ENCODE results near the gene OPA1. TPM values are rescaled to one million over a fixed set of nuclear protein-coding genes. Genes with fewer than 3 reads are reported as not detected.

The OPA1 gene
- total RNA-seq, 1 experiment from 2014 or later, result 72.0 TPM

DNA sequence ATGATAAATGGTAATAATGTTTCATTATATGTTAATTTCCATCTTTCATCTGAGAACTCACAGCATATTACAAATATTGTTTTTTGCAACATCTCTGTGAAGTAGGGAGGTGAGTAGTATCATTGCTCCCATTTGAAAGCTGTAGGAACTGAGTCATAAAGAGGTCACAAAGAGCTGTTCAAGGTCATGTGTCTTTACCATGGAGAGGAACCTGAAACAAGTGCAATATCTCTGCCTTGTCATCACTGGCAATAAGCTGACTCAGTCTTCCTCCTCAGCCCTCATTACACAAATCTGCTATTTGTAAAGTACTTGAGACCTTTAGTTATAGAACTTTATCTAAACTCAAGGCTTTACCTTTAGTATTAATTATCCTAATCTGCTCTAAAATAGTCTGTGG, 33.9 kb upstream of the OPA1 start:
- TF ChIP-seq TCF7L2 (IDR thresholded peaks at IDR 0.05; ENCODE audit: borderline replicate concordance, extremely low read depth, insufficient read depth, insufficient read length) (no peak), CBX3 (IDR thresholded peaks at IDR 0.05; ENCODE audit: low read depth) (no peak), YY1 (IDR thresholded peaks at IDR 0.05; ENCODE audit: extremely low read depth, insufficient replicate concordance, low read depth, low read length) (no peak), CEBPB (IDR thresholded peaks at IDR 0.05; ENCODE audit: low read depth) (no peak), ZNF274 (IDR thresholded peaks at IDR 0.05; ENCODE audit: low read depth, low read length) (no peak), EGR1 (IDR thresholded peaks at IDR 0.05; ENCODE audit: low read depth) (no peak)
- TF ChIP-seq, protein P1, sequence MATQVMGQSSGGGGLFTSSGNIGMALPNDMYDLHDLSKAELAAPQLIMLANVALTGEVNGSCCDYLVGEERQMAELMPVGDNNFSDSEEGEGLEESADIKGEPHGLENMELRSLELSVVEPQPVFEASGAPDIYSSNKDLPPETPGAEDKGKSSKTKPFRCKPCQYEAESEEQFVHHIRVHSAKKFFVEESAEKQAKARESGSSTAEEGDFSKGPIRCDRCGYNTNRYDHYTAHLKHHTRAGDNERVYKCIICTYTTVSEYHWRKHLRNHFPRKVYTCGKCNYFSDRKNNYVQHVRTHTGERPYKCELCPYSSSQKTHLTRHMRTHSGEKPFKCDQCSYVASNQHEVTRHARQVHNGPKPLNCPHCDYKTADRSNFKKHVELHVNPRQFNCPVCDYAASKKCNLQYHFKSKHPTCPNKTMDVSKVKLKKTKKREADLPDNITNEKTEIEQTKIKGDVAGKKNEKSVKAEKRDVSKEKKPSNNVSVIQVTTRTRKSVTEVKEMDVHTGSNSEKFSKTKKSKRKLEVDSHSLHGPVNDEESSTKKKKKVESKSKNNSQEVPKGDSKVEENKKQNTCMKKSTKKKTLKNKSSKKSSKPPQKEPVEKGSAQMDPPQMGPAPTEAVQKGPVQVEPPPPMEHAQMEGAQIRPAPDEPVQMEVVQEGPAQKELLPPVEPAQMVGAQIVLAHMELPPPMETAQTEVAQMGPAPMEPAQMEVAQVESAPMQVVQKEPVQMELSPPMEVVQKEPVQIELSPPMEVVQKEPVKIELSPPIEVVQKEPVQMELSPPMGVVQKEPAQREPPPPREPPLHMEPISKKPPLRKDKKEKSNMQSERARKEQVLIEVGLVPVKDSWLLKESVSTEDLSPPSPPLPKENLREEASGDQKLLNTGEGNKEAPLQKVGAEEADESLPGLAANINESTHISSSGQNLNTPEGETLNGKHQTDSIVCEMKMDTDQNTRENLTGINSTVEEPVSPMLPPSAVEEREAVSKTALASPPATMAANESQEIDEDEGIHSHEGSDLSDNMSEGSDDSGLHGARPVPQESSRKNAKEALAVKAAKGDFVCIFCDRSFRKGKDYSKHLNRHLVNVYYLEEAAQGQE (IDR thresholded peaks at IDR 0.05; ENCODE audit: low read depth), result no peak
- H3K9me2 ChIP-seq (ENCODE audit: insufficient read depth), result no peaks in the 10 kb centered on the region
- H3K36me3 ChIP-seq (ENCODE audit: control insufficient read depth in 1 of 2, insufficient read depth in 2 of 2, low read length in 2 of 2), result no peaks in the 10 kb centered on the region
- intact Hi-C loops (cut with micrococcal nuclease), result no loop called here
- no peak overlapping the region for H3K4me2 ChIP-seq (ENCODE audit: low read length)
- no peak overlapping the region for H3K4me3 ChIP-seq (replicated peaks in 1 of 2; ENCODE audit: low read depth in 1 of 2, low read length in 2 of 2)
- H3K9me3 ChIP-seq (ENCODE audit: control insufficient read depth in 1 of 2, insufficient read depth in 1 of 2, low read depth in 1 of 2, low read length in 2 of 2), result no peaks in the 10 kb centered on the region
- no peaks in the 10 kb centered on the region for H3K79me2 ChIP-seq (ENCODE audit: insufficient read depth, low read length)
- no peak overlapping the region for H3K9ac ChIP-seq (ENCODE audit: low read length)
- ChIA-PET CTCF (no interaction called here), POLR2A (no interaction called here), RAD21 (ENCODE audit: low non-redundant PET in 1 of 2, low total read pairs in 2 of 2, uncharacterized antibody in 2 of 2, unreplicated experiment in 2 of 2) (no interaction called here)
- BruUV-seq (replicated peaks), result no TSS peak
- no peak overlapping the region for H3K27ac ChIP-seq (ENCODE audit: low read depth, low read length)
- peaks cover 22% of the 10 kb centered on the region for H3K27me3 ChIP-seq (ENCODE audit: insufficient read depth, low read length)
- no peaks in the 10 kb centered on the region for H3K4me1 ChIP-seq (ENCODE audit: control insufficient read depth in 1 of 2, insufficient read depth in 2 of 2, low read length in 2 of 2)
- H4K20me1 ChIP-seq (ENCODE audit: insufficient read depth), result no peaks in the 10 kb centered on the region
- DNase-seq (ENCODE audit: low read depth, low spot score) (no peak), ATAC-seq (no peak)
- no peak overlapping the region for H2AFZ ChIP-seq (ENCODE audit: low read depth, low read length, poor library complexity, severe bottlenecking)

Data from HCT116 (cell line).